HEK293 (cell line): ENCODE results near the gene CD68.
A peak's percentile ranks its signal among the peaks of the same experiment; 100 is the strongest.

ENCODE experiments used
- ATF2 ChIP-seq: fragments of 450-650 bp; formaldehyde crosslinking; IDR thresholded peaks from 2 replicates; pipeline ENCODE4 v1.5.1; 2016; ENCODE audit warnings: missing biosample characterization, missing genetic modification characterization, low read depth
- KLF10 ChIP-seq: fragments of 450-650 bp; IDR thresholded peaks from 2 replicates; pipeline ENCODE4 v1.5.1; 2018; ENCODE audit warnings: missing biosample characterization, mild to moderate bottlenecking, missing genetic modification characterization
- KLF7 ChIP-seq: fragments of 450-650 bp; formaldehyde crosslinking; IDR thresholded peaks from 2 replicates; pipeline ENCODE4 v1.5.1; 2016; ENCODE audit warnings: missing biosample characterization, missing genetic modification characterization, borderline replicate concordance
- MZF1 ChIP-seq: fragments of 450-650 bp; formaldehyde crosslinking; IDR thresholded peaks from 2 replicates; pipeline ENCODE4 v1.5.1; 2017; ENCODE audit warnings: missing biosample characterization, missing genetic modification characterization, borderline replicate concordance
- SP2 ChIP-seq: fragments of 450-650 bp; formaldehyde crosslinking; IDR thresholded peaks from 2 replicates; pipeline ENCODE4 v1.5.1; 2016; ENCODE audit warnings: missing biosample characterization, missing genetic modification characterization
- SP7 ChIP-seq: fragments of 450-650 bp; formaldehyde crosslinking; IDR thresholded peaks from 2 replicates; pipeline ENCODE4 v1.5.1; 2016; ENCODE audit warnings: missing biosample characterization, missing genetic modification characterization
- ZBTB21 ChIP-seq: fragments of 450-650 bp; formaldehyde crosslinking; IDR thresholded peaks from 2 replicates; pipeline ENCODE4 v1.5.1; 2017; ENCODE audit warnings: missing biosample characterization, missing genetic modification characterization
- ZBTB49 ChIP-seq: fragments of 450-650 bp; formaldehyde crosslinking; IDR thresholded peaks from 2 replicates; pipeline ENCODE4 v1.5.1; 2016; ENCODE audit warnings: missing biosample characterization, missing genetic modification characterization, low read depth
- ZFP69B ChIP-seq: fragments of 450-650 bp; formaldehyde crosslinking; IDR thresholded peaks from 2 replicates; pipeline ENCODE4 v1.5.1; 2016; ENCODE audit warnings: missing biosample characterization, missing genetic modification characterization
- ZNF112 ChIP-seq: fragments of 450-650 bp; formaldehyde crosslinking; IDR thresholded peaks from 2 replicates; pipeline ENCODE4 v1.5.0; 2017; ENCODE audit warnings: missing biosample characterization, missing genetic modification characterization
- ZNF140 ChIP-seq: fragments of 450-650 bp; formaldehyde crosslinking; IDR thresholded peaks from 2 replicates; pipeline ENCODE4 v1.5.1; 2016; ENCODE audit warnings: missing biosample characterization, missing genetic modification characterization
- ZNF214 ChIP-seq: fragments of 450-650 bp; formaldehyde crosslinking; IDR thresholded peaks from 2 replicates; pipeline ENCODE4 v1.5.1; 2017; ENCODE audit warnings: missing biosample characterization, mild to moderate bottlenecking, missing genetic modification characterization, borderline replicate concordance
- ZNF335 ChIP-seq: fragments of 450-650 bp; formaldehyde crosslinking; conservative IDR thresholded peaks from 2 replicates; pipeline ENCODE4 v1.5.1; 2016; ENCODE audit warnings: missing biosample characterization, missing genetic modification characterization
- ZNF350 ChIP-seq: fragments of 450-650 bp; formaldehyde crosslinking; IDR thresholded peaks from 2 replicates; pipeline ENCODE4 v1.5.0; 2017; ENCODE audit warnings: missing biosample characterization, mild to moderate bottlenecking, missing genetic modification characterization
- ZNF544 ChIP-seq: fragments of 450-650 bp; formaldehyde crosslinking; IDR thresholded peaks from 2 replicates; pipeline ENCODE4 v1.5.0; 2017; ENCODE audit warnings: missing biosample characterization, missing genetic modification characterization
- ZNF692 ChIP-seq: fragments of 450-650 bp; formaldehyde crosslinking; IDR thresholded peaks from 2 replicates; pipeline ENCODE4 v1.5.1; 2016; ENCODE audit warnings: missing biosample characterization, missing genetic modification characterization
- ZNF776 ChIP-seq: fragments of 450-650 bp; formaldehyde crosslinking; IDR thresholded peaks from 2 replicates; pipeline ENCODE4 v1.5.0; 2017; ENCODE audit warnings: missing biosample characterization, missing genetic modification characterization, borderline replicate concordance
- ZSCAN5A ChIP-seq: fragments of 450-650 bp; formaldehyde crosslinking; IDR thresholded peaks from 2 replicates; pipeline ENCODE4 v1.5.1; 2016; ENCODE audit warnings: missing biosample characterization, missing genetic modification characterization
- TF ChIP-seq, protein P1 (sequence below): fragments of 450-650 bp; formaldehyde crosslinking; IDR thresholded peaks from 2 replicates; pipeline ENCODE4 v1.5.1; 2016; ENCODE audit warnings: missing biosample characterization, missing genetic modification characterization, borderline replicate concordance
- TF ChIP-seq, protein P2 (sequence below): fragments of 450-650 bp; formaldehyde crosslinking; IDR thresholded peaks from 2 replicates; pipeline ENCODE4 v1.5.1; 2016; ENCODE audit warnings: missing biosample characterization, missing genetic modification characterization
- TF ChIP-seq, protein P3 (sequence below): fragments of 450-650 bp; formaldehyde crosslinking; IDR thresholded peaks from 2 replicates; pipeline ENCODE4 v1.5.1; 2016; ENCODE audit warnings: missing biosample characterization, missing genetic modification characterization
- TF ChIP-seq, protein P4 (sequence below): fragments of 450-650 bp; formaldehyde crosslinking; IDR thresholded peaks from 2 replicates; pipeline ENCODE4 v1.5.1; 2016; ENCODE audit warnings: missing biosample characterization, missing genetic modification characterization

CD68 gene

GRCh38 chr17:7573324-7574080, 5.9 kb upstream of the CD68 start (continued):
- TF ChIP-seq, protein P1, sequence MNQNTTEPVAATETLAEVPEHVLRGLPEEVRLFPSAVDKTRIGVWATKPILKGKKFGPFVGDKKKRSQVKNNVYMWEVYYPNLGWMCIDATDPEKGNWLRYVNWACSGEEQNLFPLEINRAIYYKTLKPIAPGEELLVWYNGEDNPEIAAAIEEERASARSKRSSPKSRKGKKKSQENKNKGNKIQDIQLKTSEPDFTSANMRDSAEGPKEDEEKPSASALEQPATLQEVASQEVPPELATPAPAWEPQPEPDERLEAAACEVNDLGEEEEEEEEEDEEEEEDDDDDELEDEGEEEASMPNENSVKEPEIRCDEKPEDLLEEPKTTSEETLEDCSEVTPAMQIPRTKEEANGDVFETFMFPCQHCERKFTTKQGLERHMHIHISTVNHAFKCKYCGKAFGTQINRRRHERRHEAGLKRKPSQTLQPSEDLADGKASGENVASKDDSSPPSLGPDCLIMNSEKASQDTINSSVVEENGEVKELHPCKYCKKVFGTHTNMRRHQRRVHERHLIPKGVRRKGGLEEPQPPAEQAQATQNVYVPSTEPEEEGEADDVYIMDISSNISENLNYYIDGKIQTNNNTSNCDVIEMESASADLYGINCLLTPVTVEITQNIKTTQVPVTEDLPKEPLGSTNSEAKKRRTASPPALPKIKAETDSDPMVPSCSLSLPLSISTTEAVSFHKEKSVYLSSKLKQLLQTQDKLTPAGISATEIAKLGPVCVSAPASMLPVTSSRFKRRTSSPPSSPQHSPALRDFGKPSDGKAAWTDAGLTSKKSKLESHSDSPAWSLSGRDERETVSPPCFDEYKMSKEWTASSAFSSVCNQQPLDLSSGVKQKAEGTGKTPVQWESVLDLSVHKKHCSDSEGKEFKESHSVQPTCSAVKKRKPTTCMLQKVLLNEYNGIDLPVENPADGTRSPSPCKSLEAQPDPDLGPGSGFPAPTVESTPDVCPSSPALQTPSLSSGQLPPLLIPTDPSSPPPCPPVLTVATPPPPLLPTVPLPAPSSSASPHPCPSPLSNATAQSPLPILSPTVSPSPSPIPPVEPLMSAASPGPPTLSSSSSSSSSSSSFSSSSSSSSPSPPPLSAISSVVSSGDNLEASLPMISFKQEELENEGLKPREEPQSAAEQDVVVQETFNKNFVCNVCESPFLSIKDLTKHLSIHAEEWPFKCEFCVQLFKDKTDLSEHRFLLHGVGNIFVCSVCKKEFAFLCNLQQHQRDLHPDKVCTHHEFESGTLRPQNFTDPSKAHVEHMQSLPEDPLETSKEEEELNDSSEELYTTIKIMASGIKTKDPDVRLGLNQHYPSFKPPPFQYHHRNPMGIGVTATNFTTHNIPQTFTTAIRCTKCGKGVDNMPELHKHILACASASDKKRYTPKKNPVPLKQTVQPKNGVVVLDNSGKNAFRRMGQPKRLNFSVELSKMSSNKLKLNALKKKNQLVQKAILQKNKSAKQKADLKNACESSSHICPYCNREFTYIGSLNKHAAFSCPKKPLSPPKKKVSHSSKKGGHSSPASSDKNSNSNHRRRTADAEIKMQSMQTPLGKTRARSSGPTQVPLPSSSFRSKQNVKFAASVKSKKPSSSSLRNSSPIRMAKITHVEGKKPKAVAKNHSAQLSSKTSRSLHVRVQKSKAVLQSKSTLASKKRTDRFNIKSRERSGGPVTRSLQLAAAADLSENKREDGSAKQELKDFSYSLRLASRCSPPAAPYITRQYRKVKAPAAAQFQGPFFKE (tag by site-specific recombination) = 0 out of 2 replicates have a peak, but pooled peaks have one; percentile 10
- TF ChIP-seq ZNF140 (tag by site-specific recombination) (no peak), SP7 (tag by site-specific recombination) (peak; percentile 87), MZF1 (tag by site-specific recombination) (no peak), ZBTB49 (tag by site-specific recombination) (no peak), ZBTB21 (tag by site-specific recombination) (peak; percentile 34; the same call in 1 of the 2 replicates), ZFP69B (tag by site-specific recombination) (peak; percentile 94), KLF10 (tag by site-specific recombination) (peak; percentile 47; the same call in 1 of the 2 replicates), SP2 (tag by site-specific recombination) (peak; percentile 91), ZSCAN5A (tag by site-specific recombination) (peak; percentile 66; the same call in 1 of the 2 replicates), ZNF335 (tag by site-specific recombination) (no peak), ZNF350 (tag by site-specific recombination) (no peak), ZNF214 (no peak), ATF2 (tag by site-specific recombination) (peak; percentile 37; the same call in 1 of the 2 replicates), KLF7 (tag by site-specific recombination) (peak; percentile 73; the same call in 1 of the 2 replicates), ZNF544 (tag by site-specific recombination) (no peak), ZNF692 (tag by site-specific recombination) (peak; percentile 95), ZNF112 (no peak), ZNF776 (tag by site-specific recombination) (no peak)
- TF ChIP-seq, protein P2, sequence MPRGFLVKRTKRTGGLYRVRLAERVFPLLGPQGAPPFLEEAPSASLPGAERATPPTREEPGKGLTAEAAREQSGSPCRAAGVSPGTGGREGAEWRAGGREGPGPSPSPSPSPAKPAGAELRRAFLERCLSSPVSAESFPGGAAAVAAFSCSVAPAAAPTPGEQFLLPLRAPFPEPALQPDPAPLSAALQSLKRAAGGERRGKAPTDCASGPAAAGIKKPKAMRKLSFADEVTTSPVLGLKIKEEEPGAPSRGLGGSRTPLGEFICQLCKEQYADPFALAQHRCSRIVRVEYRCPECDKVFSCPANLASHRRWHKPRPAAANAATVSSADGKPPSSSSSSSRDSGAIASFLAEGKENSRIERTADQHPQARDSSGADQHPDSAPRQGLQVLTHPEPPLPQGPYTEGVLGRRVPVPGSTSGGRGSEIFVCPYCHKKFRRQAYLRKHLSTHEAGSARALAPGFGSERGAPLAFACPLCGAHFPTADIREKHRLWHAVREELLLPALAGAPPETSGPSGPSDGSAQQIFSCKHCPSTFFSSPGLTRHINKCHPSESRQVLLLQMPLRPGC = no peak
- TF ChIP-seq, protein P3, sequence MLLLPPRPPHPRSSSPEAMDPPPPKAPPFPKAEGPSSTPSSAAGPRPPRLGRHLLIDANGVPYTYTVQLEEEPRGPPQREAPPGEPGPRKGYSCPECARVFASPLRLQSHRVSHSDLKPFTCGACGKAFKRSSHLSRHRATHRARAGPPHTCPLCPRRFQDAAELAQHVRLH = peak; percentile 38; the same call in 1 of the 2 replicates
- TF ChIP-seq, protein P4, sequence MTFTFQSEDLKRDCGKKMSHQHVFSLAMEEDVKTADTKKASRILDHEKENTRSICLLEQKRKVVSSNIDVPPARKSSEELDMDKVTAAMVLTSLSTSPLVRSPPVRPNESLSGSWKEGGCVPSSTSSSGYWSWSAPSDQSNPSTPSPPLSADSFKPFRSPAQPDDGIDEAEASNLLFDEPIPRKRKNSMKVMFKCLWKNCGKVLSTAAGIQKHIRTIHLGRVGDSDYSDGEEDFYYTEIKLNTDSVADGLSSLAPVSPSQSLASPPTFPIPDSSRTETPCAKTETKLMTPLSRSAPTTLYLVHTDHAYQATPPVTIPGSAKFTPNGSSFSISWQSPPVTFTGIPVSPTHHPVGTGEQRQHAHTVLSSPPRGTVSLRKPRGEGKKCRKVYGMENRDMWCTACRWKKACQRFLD = no peak
